Upper lobe of left lung (tissue), 6 donors: Measurements from ENCODE around the gene ADAM12. TPM values are rescaled to one million over a fixed set of nuclear protein-coding genes. Genes with fewer than 3 reads are reported as not detected.
A peak's percentile ranks its signal among the peaks of the same experiment; 100 is the strongest.

ENCODE experiments used
- ATAC-seq, 2 donors: fragments of 200-7000 bp; cut with Tn5 transposase; one replicate each; pipeline ENCODE4 v1.9.1; 2022; ENCODE audit warnings: mild to moderate bottlenecking in 2 of 2, moderate library complexity in 2 of 2; ENCODE audit not compliant: low FRiP score in 2 of 2
- DNase-seq, 2 donors: peaks; one replicate each; pipeline ENCODE4 v3.0.0-alpha.2; 2019 to 2020
- H3K27ac ChIP-seq, 4 donors: fragments of 200-600 bp; sonication (generic); one replicate each; pipeline ENCODE4 v1.5.1; 2016 to 2019
- H3K27me3 ChIP-seq, 4 donors: fragments of 200-600 bp; sonication (generic); one replicate each; pipeline ENCODE4 v1.5.1; 2017 to 2019
- H3K36me3 ChIP-seq, 4 donors: fragments of 200-600 bp; sonication (generic); one replicate each; pipeline ENCODE4 v1.5.1; 2016 to 2019
- H3K4me1 ChIP-seq, 4 donors: fragments of 200-600 bp; sonication (generic); one replicate each; pipeline ENCODE4 v1.5.1; 2018 to 2019
- H3K4me3 ChIP-seq, 4 donors: fragments of 200-600 bp; sonication (generic); one replicate each; pipeline ENCODE4 v1.5.1; 2017 to 2019; ENCODE audit warnings: mild to moderate bottlenecking in 2 of 4, moderate library complexity in 1 of 4
- H3K9me3 ChIP-seq, 4 donors: fragments of 200-600 bp; sonication (generic); one replicate each; pipeline ENCODE4 v1.5.1; 2018 to 2019
- CTCF ChIP-seq, 6 experiments: fragments of 450-650 bp in 4 of 6; fragments of 200-600 bp in 2 of 6; sonication (generic) in 2 of 6; IDR thresholded peaks; one replicate each; pipeline ENCODE4 v1.5.1; 2016 to 2019; ENCODE audit warnings: antibody characterized with exemption in 6 of 6
- EP300 ChIP-seq, 4 donors: sonication (generic); formaldehyde crosslinking; IDR thresholded peaks; one replicate each; pipeline ENCODE4 v1.5.1; 2017; ENCODE audit warnings: antibody characterized with exemption in 4 of 4, control low read depth in 2 of 4
- POLR2A ChIP-seq, 4 donors: fragments of 450-650 bp; IDR thresholded peaks; one replicate each; pipeline ENCODE4 v1.5.1; 2016 to 2017; ENCODE audit warnings: antibody characterized with exemption in 4 of 4, mild to moderate bottlenecking in 2 of 4
- POLR2AphosphoS5 ChIP-seq, 2 donors: sonication (generic); formaldehyde crosslinking; IDR thresholded peaks; one replicate each; pipeline ENCODE4 v1.5.1; 2017; ENCODE audit warnings: antibody characterized with exemption in 2 of 2
- WGBS, 2 donors: methylation state at CpG; one replicate each; pipeline ENCODE4 v1.1.5; 2017 to 2018; 5-methylcytosine and 5-hydroxymethylcytosine counted together
- total RNA-seq, 6 donors: library from RNA; depleted of rRNA in 4 of 6; stranded (reverse); fragments of >200 nt in 4 of 6; gene quantifications; one replicate each; pipeline versions ENCODE4 v1.1.0 to v1.2.1, GENCODE V29; 2016 to 2021
- donor health status: DM: no; HTN: no; CAD: no; lungs with moderate emphysema.
- donor health status: DM: no; HTN: yes; CAD: no; lungs with severe emphysema.

ADAM12 gene
- total RNA-seq, 6 donors from 2014 or later: 0.44 to 3.7 (median 0.82) TPM

DNA sequence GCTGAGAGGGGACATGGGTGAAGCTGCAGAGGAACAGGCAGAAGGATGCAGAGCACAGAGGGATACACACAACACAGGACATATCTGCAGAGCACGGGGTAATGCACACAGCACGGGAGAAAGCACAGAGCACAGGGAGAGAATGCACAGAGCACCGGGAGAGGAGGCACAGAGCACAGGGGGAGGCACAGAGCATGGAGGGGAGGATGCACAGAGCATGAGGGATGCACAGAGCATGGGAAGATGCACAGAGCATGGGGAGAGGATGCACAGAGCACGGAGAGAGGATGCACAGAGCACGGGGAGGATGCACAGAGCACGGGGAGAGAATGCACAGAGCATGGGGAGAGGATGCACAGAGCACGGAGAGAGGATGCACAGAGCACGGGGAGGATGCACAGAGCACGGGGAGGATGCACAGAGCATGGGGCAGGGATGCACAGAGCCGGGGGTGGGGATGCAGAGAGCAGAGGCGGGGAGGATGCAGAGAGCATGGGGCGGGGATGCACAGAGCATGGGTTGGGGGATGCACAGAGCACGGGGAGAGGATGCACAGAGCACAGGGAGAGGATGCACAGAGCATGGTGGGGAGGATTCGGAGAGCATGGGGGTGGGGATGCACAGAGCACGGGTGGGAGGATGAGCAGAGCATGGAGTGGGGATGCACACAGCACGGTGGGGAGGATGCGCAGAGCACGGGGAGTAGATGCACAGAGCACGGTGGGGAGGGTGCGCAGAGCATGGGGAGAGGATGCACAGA lies 230.0 kb downstream of the ADAM12 start:
- WGBS, 2 donors: 72 to 74% methylated on average over 20 of the region's 20 CpGs
- no peaks in the 10 kb centered on the region for H3K36me3 ChIP-seq
- DNase-seq (no peak), ATAC-seq (peak in 1 of 2 donors; percentile 24)
- H3K27me3 ChIP-seq: no peaks in the 10 kb centered on the region
- H3K4me1 ChIP-seq: no peaks in the 10 kb centered on the region
- TF ChIP-seq POLR2A (IDR thresholded peaks at IDR 0.05) (no peak), CTCF (IDR thresholded peaks at IDR 0.05) (no peak), EP300 (IDR thresholded peaks at IDR 0.05) (no peak), POLR2AphosphoS5 (IDR thresholded peaks at IDR 0.05) (no peak)
- no peak overlapping the region for H3K27ac ChIP-seq
- no peaks in the 10 kb centered on the region for H3K9me3 ChIP-seq
- H3K4me3 ChIP-seq: no peak overlapping the region

- no peak for DNase-seq
- no peak for TF ChIP-seq CTCF (IDR thresholded peaks at IDR 0.05)
Measured at GRCh38 chr10:126157189-126157588, 231.1 kb downstream of the ADAM12 start.

DNA sequence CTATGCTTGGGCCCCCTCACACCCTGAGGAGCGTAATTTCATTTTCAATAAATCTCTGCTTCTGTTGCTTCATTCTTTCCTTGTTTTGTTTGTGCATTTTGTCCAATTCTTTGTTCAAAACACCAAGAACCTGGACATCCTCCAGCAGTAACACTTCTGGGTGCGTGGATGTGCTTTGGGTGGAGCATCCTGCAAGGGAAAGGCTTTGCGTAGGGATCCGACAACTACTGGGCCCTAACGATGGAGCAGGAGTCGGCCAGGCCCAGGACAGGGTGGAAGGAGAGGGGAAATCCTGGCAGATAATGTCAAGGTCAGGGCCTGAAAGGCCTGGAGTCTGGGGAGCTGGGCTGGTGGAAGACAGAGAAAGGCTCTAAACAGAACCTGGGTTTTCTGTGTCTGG lies 231.8 kb downstream of the ADAM12 start:
- DNase-seq (no peak), ATAC-seq (no peak)
- 72 to 74% methylated on average over 6 of the region's 6 CpGs for WGBS, 2 donors
- H3K9me3 ChIP-seq: peaks cover 0 to under 1% (median 0%) of the 10 kb centered on the region in 4 donors
- H3K27me3 ChIP-seq: no peaks in the 10 kb centered on the region
- no peaks in the 10 kb centered on the region for H3K4me1 ChIP-seq
- no peaks in the 10 kb centered on the region for H3K36me3 ChIP-seq
- no peak overlapping the region for H3K4me3 ChIP-seq
- no peak overlapping the region for H3K27ac ChIP-seq
- TF ChIP-seq POLR2A (IDR thresholded peaks at IDR 0.05): no peak
- TF ChIP-seq EP300 (IDR thresholded peaks at IDR 0.05): no peak
- no peak for TF ChIP-seq CTCF (IDR thresholded peaks at IDR 0.05)
- no peak for TF ChIP-seq POLR2AphosphoS5 (IDR thresholded peaks at IDR 0.05)

More at GRCh38 chr10:126157189-126157588, 231.1 kb downstream of the ADAM12 start:
- ATAC-seq: no peak
- 76 to 78% methylated on average over 5 of the region's 5 CpGs for WGBS, 2 donors
- H3K27me3 ChIP-seq: no peaks in the 10 kb centered on the region
- H3K27ac ChIP-seq: no peak overlapping the region
- no peaks in the 10 kb centered on the region for H3K9me3 ChIP-seq
- H3K36me3 ChIP-seq: no peaks in the 10 kb centered on the region
- H3K4me1 ChIP-seq: no peaks in the 10 kb centered on the region
- H3K4me3 ChIP-seq: no peak overlapping the region

DNA sequence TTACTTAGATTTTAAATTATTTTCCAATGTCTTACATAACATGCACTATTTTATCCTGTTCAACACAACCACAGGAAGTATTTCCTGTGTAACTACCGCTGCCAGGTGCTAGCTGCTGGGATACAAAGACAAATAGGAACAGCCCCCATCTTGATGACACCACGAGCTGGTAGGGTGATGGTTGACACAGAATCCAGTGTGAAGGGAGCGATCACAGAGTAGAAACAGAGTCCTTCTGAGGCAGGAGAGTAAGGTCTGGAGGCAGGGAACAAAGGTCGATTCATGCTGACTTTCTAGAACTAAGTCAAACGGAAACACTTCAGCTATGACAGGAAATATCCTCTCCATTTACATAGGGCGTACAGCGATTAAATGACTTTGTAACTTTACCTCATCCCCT lies 232.3 kb downstream of the ADAM12 start:
- H3K4me1 ChIP-seq: no peaks in the 10 kb centered on the region
- H3K9me3 ChIP-seq: peaks cover 0 to 6% (median 4%) of the 10 kb centered on the region in 4 donors
- 48 to 53% methylated on average over 7 of the region's 7 CpGs for WGBS, 2 donors
- H3K4me3 ChIP-seq: no peak overlapping the region
- no peak overlapping the region for H3K27ac ChIP-seq
- DNase-seq (no peak), ATAC-seq (no peak)
- TF ChIP-seq POLR2A (IDR thresholded peaks at IDR 0.05) (no peak), POLR2AphosphoS5 (IDR thresholded peaks at IDR 0.05) (no peak), EP300 (IDR thresholded peaks at IDR 0.05) (no peak), CTCF (IDR thresholded peaks at IDR 0.05) (no peak)
- H3K27me3 ChIP-seq: no peaks in the 10 kb centered on the region
- no peaks in the 10 kb centered on the region for H3K36me3 ChIP-seq

DNA sequence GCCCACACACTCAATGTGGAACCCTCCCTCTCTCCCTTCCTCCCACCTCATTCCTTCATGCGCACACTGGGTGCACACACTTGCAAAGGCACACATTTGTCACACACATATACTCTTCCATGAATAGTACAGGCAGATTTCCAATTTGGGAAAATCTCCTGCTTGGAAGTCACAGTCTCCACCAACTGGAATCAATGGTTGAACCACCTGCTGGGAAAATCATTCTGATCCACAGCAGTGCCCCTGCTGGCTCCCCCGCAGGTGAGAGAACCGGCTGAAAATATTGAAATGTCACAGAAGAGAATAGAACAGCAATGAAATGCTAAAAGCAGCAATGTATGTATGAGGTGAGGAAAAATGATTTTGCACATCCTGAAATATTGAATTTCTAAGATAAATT lies 232.7 kb downstream of the ADAM12 start:
- Histone ChIP-seq H3K27me3 (no peaks in the 10 kb centered on the region), H3K9me3 (peaks cover 0 to 10% (median 8%) of the 10 kb centered on the region in 4 donors), H3K36me3 (no peaks in the 10 kb centered on the region), H3K4me1 (no peaks in the 10 kb centered on the region), H3K27ac (no peak overlapping the region), H3K4me3 (no peak overlapping the region)
- no peak for ATAC-seq
- TF ChIP-seq POLR2A (IDR thresholded peaks at IDR 0.05): no peak
- TF ChIP-seq EP300 (IDR thresholded peaks at IDR 0.05): no peak
- no peak for TF ChIP-seq POLR2AphosphoS5 (IDR thresholded peaks at IDR 0.05)
- no peak for TF ChIP-seq CTCF (IDR thresholded peaks at IDR 0.05)
- no peak for DNase-seq
- 33 to 95% methylated on average over 3 of the region's 3 CpGs for WGBS, 2 donors
